Measurements from ENCODE around the gene MAN1C1.

DNA sequence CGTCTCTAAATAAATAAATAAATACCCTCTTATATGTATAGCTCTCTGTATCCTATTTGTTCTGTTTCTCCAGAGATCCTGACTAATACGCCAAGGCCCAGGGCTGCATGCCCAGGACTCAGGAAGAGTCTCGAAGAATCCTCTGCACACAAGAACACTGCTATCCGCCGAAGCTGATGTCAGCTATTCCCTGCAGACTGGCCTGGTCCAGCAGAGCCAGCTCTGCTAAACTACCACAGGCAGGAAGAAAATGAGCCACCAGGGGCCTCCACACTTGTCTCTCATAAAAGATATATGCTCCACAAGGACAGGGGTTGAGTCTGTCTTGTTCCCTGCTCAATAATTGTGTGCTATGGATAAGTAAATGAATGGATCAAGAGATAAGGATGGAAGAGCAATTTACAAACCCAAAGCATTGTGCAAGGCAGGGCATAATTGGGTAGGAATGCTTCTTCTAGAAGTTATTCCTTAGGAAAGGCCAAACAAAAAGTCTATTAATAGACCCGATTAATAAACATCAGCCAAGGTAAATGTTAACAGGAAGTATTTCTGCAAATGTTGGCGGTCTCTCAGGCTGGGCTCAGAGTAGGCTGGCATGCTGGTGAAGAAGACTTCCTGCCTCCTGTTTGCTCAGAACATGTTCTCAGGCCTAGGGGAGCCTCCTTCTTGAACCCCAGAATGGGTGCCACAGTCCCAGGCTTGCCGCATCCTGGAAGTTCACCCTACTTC, 26.3 kb upstream of the MAN1C1 start:
- no peak for TF ChIP-seq POLR2A (IDR thresholded peaks at IDR 0.05)
- TF ChIP-seq, protein P1, sequence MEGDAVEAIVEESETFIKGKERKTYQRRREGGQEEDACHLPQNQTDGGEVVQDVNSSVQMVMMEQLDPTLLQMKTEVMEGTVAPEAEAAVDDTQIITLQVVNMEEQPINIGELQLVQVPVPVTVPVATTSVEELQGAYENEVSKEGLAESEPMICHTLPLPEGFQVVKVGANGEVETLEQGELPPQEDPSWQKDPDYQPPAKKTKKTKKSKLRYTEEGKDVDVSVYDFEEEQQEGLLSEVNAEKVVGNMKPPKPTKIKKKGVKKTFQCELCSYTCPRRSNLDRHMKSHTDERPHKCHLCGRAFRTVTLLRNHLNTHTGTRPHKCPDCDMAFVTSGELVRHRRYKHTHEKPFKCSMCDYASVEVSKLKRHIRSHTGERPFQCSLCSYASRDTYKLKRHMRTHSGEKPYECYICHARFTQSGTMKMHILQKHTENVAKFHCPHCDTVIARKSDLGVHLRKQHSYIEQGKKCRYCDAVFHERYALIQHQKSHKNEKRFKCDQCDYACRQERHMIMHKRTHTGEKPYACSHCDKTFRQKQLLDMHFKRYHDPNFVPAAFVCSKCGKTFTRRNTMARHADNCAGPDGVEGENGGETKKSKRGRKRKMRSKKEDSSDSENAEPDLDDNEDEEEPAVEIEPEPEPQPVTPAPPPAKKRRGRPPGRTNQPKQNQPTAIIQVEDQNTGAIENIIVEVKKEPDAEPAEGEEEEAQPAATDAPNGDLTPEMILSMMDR (IDR thresholded peaks at IDR 0.05): peak in 1 of 4 donors; percentile 17
